GM21360 (cell line): ENCODE results near the gene RDX.

Source experiments
- ATAC-seq: cut with Tn5 transposase; IDR thresholded peaks from one replicate; pipeline ENCODE4 v1.9.1; 2021; ENCODE audit warnings: mild to moderate bottlenecking, moderate library complexity; ENCODE audit not compliant: unreplicated experiment

The RDX gene

DNA sequence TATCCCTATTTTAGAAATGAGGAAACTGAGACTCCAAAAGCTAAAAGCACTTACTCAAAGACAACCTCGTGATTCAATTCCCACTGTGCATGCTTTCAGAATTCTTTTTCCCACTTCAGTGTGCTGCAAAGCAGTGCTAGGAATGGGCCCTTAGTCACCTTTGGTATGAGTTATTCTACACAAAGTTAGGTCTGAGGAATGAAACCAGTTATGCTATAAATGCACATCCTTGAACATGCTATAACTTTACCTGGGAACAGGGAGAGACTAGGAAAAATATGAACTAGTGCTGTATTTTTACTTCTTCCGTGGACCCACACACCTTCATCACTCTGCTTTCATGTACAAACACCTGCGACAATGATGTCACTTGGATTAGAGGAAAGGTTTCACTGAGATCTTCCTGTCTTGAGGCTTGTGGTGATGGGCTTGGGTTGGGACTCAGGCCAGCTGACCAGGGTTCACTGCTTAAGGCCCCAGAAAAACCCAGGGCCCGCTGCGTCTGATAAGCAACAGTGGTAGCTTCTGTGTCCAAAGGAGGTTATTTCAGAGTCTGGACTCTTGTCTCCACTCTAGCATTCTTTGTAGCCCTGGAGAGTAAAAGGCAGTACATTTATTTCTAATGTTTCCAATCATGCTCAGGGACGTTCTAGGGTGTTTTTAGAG, 121.6 kb downstream of the RDX start:
- ATAC-seq, result no peak

DNA sequence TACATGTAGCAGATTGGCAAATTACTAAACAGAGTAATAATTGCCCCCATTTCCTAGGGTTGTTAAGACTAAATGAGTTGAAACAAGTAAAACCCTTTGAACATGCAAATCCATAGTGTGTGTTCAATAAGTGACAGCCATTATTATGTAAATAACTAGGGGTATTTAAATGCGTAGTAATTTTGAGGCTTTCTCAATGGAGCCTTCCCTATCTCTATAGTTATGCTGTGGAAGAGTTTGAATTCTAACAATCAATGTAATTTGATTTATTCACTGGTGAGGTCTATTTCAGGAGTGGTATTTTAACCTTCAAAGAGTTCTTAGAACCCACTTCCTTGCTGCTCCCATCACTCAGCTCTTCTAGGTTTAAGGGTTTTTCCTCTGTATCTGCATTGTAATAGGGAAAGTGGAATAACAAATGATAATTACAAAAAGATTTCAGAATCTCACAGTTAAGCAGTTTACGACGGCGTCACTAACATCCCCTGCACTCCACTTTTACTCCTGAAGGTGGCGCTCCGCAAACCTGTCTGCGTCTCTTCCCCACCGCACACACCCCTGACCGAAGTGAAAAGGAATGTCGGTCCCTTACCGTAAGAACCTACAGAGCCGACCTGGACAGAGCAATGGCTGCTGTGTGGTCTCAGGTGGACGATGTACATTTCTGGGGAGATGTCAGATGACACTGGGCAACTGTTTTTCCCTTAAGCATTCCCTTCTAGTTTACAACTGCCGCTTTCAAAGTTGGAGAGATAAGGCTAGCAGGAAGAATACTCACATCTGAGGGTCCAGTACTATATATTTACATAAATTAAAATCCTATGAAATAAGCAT, 122.4 kb downstream of the RDX start:
- ATAC-seq, result no peak

DNA sequence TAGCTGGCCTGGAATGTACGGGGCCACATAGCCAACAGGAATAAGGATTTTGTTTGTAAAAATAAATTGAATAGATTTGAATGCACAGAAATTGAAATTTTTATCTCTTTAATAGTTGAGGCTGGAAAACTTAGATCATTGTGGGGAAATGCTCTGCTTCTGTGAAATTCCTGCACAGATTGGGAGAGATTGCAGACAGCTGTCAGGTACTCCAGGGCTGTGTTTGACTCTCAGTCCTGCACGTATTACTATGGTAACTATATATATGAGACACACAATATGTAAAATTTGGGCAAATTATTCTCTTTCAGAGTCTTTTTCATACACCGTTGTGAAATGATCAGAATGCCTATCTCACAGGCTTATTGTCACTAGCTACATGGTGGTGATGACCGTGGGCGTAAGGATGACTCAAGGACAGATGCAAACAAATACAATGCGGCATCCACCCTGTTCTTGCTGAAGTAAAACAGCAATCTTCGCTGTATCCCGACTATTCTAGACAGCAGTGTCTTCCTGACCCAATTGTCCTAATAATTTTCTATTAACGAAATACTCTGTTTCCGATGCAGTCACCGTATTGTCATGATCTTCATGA, 123.8 kb downstream of the RDX start:
- no peak for ATAC-seq

DNA sequence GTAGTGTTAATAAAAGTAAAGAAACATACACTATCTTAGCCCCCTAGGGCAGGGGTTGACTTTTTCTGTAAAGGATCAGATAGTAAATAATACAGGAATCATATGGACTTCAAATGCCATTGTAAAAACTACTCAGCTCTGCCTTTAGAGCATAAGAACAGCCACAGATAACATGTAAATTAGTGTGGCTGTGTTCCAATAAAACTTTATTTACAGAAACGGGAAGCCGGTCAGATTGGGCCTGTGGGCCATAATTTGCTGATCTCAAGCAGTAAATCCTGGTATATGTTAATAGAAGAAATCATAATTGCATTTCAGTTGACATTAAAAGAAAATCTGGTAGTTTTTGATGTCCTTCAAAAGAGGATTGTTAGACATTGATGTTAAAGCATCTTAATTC, 126.7 kb downstream of the RDX start:
- ATAC-seq, result no peak

DNA sequence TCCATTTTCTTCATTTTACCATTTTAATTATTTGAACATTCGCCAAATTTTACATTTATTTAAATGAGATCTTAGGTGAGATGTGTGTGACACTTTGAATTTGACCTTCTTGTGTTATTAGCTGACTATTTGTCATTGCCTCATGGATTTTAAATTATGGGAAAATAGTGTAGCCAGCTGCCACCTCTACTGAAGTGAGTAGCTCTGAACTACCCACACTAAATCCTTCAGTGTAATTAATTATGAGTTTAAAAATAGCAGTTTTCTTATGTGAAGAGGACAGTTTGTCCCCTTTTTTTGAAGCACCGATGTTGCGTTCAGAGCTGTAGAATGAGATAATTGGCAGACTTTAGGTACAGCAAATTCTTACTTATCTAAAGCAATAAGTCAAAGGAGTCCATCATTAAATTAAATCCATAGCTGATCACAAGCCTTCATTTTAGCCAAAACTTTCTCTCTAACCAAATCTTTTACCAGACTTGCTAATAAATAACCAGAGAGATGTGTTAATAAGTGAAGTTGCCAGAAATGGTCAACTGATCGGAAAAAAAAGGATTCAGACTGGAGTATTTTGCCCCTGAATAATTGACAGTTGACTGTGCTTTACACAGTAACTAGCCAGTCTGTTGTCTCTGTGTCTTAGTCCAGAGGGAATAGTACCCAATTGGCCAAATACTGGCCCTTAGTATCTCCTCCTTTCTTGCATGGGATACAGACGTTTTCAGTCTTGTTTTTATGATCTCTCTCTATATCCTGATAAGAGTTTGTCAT, 128.2 kb downstream of the RDX start:
- no peak for ATAC-seq

DNA sequence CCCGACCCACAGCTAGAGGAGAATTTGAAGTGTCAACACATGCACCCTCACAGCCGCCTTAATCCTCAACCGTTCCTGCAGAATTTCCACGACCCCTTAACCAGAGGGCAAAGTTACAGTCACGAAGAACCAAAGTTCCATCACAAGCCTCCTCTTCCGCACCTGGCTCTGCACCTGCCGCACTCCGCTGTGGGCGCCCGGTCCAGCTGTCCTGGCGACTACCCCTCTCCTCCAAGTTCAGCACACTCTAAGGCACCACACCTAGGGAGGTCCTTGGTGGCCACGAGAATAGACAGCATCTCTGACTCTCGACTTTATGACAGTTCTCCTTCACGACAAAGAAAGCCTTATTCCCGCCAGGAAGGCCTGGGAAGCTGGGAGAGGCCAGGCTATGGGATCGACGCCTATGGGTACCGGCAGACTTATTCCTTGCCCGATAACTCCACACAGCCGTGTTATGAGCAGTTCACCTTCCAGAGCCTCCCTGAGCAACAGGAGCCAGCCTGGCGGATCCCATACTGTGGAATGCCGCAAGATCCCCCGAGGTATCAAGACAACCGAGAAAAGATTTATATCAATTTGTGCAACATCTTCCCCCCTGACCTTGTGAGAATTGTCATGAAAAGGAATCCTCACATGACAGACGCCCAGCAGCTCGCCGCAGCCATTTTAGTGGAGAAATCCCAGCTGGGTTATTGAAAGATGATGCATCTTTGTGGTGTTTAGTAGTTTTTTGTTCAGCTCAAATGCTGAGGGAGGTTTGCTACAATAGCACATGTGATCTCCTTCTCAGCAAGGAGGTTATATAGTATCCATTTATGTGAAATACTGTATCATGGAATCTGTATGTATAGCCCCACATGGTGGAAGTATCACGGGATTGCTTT, 131.1 kb downstream of the RDX start:
- ATAC-seq, result no peak

DNA sequence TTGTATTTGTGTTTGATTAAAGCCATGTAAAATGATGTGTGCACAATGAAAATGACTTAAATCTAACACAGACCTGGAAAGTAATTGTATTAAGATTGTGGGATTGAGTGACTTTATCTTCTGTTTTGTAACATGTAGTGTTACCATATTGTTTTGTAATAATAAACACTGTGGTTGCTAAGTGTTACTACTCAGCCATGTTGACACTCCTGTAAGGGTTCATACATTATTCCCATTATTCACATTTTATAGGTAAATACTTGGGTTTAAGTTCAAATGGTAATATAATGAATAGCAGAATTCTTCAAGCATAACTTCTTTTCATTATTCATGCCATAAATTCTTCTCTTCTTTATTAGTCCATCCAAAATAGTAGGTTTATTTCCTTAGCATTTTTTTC, 134.2 kb downstream of the RDX start:
- no peak for ATAC-seq

DNA sequence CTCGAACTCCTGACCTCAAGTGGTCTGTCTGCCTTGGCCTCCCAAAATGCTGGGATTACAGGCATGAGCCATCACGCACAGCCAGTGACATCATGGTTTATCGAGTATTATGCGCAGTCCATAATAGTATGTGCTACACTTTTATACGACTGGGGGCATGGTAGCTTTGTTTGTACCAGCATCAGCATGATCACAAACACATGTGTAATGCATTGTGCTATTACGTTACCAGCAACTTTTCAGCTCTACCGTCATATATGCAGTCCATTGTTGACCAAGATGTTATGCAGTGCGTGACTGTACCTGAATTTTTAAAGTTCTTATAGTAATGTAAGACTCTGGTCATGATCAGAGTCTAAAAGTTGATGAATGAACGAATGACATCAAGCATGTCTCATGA, 135.4 kb downstream of the RDX start:
- no peak for ATAC-seq

DNA sequence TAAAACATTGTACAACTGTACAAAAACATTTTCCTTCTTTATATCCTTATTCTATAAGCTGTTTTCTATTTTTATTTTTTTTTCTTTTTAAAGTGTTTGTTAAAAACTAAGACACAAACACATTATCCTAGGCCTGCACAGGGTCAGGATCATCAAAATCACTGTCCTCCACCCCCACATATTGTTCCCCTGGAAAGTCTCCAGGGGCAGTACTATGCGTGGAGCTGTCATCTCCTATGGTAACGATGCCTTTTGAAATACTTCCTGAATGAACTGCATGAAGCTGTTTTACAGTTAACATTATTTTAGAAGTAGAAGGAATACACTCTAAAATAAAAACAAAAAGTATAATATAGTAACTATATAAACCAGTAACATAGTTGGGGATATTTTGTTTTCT, 136.0 kb downstream of the RDX start:
- no peak for ATAC-seq

DNA sequence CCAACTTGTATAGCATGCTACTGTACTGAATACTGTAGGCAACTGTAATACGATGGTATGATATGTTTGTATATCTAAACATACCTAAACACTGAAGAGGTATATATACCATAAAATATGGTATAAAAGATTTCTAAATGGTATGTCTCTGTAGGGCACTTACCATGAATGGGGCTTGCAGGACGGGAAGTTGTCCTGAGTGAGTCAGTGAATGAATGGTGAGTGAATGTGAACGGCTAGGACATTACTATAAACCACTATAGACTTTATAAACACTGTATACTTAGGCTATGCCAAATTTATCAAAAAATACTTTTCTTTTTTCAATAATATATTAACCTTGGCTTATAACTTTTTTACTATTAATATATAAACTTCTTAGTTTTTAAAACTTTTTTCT, 136.4 kb downstream of the RDX start:
- no peak for ATAC-seq

DNA sequence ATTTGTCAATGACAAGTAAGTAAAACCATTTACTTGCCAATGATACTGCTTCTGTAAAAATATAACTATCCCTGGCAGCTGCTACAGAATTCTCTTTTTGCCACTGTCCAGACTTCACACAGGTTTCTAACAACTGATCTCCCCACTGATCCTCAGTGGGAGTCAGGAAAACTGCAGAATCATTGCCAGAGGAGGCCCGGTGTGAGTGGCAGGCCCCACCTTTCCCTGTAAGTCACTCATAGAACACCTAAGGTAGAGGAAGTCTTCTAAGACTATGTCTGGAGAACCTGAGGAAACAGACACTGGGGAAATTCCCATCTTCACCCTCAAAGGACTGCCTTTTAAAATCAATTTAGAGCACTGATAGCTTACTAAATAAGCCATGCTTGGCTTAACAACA, 136.9 kb downstream of the RDX start:
- ATAC-seq, result no peak

DNA sequence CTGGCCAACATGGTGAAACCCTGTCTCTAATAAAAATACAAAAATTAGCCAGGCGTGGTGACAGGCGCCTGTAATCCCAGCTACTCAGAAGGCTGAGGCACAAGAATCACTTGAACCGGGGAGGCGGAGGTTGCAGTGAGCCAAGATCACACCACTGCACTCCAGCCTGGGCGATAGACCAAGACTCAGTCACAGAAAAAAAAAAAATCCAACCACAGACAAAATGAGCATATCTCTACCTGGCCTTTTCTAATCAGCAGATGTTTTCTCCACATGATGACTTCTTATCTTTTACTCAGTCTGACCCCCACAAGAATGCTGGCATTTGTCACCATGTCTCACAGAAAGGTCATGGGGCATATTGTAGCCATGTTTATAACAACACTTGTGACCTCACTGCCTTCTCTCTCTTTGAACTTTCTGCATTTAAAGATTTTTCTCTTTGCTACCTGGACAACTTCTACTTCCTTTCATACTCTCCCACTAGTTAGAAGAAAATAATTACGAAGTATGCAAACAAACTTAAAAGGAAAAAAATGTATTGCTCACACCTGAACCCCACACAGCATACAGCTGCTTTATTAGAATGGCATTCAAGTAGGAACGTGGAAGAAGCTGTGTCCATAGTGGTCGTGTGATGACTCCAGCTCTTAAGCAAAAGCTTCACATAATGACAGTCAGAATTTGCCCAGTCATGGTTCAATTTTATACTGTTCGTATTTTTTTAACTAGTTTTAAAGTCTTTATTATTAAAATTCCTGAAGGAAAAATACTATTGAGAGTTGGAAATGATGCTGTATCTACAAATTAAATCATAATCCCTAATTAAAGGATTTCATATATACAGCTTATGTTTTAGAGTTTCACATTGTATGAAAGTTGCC, 137.9 kb downstream of the RDX start:
- no peak for ATAC-seq

DNA sequence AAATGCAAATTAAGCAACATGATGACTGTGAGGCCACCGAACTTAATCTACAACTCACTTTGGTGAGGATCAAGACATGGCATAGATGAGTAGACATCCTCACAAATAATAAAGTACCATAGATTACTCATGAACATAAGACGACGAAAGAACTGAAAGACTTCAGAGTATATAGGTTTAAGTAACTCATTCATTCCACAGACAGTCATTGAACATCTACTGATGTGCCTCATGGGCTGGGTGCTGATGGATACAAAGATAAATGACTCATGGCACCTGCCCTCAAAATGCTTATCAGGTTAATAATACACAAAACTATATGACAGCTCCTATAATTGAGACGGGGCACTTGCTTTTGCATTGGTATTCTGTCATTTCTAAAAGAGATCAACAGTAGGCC, 139.9 kb downstream of the RDX start:
- ATAC-seq, result no peak

DNA sequence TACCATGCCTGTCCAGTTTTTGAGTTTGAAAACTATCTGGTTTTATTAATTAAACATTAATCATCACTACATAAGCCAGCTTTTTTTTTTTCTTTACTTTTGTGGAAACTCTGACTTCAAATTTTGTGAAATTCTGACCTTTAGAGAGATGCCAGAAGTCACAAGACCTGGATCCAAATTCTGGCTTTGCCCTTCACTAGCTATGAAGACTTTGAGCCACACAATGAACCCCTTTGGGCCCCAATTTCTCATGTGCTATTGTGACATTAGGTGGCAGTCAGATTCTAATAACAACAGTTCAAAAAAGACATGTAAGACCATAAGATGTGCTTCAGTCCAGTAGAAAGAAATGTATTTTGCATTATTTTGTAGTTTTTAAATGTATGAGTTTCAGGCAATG, 142.9 kb downstream of the RDX start:
- ATAC-seq, result no peak

DNA sequence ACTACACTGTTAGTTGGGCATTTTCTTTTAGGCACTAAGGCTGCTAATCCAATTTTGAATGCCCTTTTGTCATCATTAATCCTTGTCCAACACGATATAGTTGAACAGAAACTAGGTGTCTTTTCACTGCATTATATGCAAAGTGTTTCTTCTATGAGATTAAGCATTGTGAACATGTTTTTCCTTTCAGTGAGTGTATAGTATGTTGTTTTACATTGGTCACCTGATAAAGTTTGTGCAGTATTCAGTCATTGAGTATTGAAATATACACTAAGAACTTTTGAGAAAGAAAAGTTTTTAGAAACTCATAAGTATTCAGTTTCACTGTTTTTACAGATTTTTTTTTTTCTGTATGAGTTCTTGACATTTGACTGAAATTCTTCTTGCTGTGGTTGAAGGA, 144.2 kb downstream of the RDX start:
- ATAC-seq, result no peak

DNA sequence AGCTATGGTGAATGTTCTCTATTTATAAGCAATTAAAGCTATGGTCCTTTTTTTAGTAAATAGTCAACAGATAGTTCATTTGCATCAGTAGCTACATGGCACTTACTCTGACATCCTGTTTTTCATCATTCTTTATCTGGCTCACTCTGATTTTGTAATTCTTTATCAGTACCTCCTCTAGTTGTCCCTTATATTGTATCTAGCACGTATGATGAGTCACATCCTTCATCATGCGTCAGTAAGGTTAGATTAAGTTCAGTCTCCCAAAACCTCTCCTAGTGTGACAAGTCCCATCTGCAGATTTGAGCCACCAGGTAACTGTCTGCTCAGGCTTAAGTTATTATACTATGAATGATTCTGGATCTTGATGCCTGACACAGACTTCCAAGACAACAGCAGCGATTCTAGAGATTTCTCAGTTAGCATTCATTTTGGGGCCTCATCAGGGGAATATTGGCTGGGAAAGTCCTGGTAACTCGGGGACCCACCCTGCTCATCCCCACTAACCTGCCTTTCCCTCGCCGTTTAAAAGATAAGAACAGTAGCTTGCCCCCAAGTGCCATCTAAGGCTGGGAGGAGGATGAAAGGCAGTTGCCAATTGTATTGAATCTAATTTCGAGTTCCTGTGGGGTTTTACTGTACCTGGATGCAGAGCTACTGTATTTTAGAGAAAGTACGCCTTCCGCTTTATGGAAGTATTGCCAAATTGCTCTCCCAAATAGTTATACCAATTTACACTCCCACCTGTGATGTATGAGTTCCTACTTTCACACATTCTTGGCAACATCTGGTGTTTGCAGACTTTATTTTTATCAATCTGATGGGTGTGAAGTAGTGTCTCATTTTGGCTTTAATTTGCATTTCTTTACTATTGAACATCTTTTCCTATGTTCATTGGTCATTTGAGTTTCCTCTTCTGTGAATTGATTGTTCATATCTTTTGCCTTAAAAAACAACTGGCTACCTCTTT, 147.4 kb downstream of the RDX start:
- no peak for ATAC-seq

DNA sequence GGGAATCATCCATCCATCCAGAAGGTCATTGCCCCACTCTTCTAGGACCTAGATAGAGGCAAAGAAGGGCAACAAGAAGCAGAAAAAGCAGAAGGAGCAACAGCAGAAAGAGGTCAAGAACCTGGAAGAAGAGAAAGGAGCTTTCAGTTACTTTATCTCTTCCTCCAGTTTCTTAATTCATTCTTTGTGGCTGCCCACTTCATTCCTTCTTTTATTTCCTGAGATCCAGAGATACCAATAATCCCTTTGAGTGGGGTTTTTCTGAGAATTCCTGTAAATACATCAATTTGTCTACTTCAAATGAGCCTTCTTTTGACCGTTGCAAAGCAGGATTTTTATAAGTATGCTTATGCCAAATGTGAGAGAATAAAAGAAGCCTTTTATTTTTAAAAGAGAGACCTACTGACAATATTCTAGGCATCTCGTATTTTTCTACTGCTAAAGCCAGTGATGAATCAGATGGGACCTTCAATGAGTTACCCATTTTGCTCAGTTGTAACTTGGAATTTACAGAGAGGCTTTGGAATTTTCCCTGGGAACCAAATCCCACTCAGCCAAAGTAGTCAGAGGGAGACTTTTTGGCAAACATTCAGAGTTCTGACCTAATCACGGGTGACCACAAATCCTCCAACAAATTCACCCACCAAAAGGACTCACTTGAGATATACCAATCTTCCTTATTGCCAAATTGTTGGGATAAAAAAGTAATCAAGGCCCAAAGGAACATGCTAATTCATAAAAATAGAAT, 148.3 kb downstream of the RDX start:
- ATAC-seq, result no peak

DNA sequence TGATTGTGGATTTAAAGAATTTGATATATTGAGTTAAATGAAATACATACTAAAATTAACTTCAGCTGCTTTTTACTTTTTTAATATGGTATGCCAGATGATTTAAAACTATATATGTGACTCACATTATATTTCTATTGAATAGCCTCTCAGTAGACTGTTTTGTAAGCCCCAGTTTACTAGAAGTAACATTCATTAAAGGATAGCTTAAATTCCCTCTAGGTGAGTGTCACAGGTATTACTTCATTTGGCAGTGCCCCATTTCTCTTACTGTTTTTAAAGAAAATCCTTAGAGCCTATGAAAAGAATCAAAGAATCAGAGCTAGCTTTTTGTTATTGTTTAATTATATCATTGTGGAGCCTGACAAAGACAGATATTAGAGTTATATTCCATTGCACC, 154.6 kb downstream of the RDX start:
- ATAC-seq, result no peak
